Ishikawa (cell line): ENCODE data around the gene CRYAA.

Experiments
- CEBPB ChIP-seq: IDR thresholded peaks from 2 replicates; pipeline ENCODE4 v1.6.1; 2012
- CREB1 ChIP-seq: IDR thresholded peaks from 2 replicates; pipeline ENCODE4 v1.6.1; 2012; ENCODE audit warnings: low read depth
- EGR1 ChIP-seq: IDR thresholded peaks from 2 replicates; pipeline ENCODE4 v1.6.1; 2012
- EP300 ChIP-seq: IDR thresholded peaks from 2 replicates; pipeline ENCODE4 v1.6.1; 2012; ENCODE audit warnings: borderline replicate concordance
- FOXM1 ChIP-seq: IDR thresholded peaks from 2 replicates; pipeline ENCODE4 v1.6.1; 2012; ENCODE audit warnings: low read depth, borderline replicate concordance
- RAD21 ChIP-seq: IDR thresholded peaks from 2 replicates; pipeline ENCODE4 v1.6.1; 2012; ENCODE audit warnings: low read depth
- TAF1 ChIP-seq: IDR thresholded peaks from 2 replicates; pipeline ENCODE4 v1.6.1; 2012; ENCODE audit warnings: low read depth, mild to moderate bottlenecking
- TCF12 ChIP-seq: IDR thresholded peaks from 2 replicates; pipeline ENCODE4 v1.6.1; 2012; ENCODE audit warnings: low read depth
- TEAD4 ChIP-seq: IDR thresholded peaks from 2 replicates; pipeline ENCODE4 v1.6.1; 2012
- YY1 ChIP-seq: IDR thresholded peaks from 2 replicates; pipeline ENCODE4 v1.6.1; 2012; ENCODE audit warnings: low read depth
- TF ChIP-seq, protein P1 (sequence below): IDR thresholded peaks from 2 replicates; pipeline ENCODE4 v1.6.1; 2012
- TF ChIP-seq, protein P2 (sequence below): IDR thresholded peaks from 2 replicates; pipeline ENCODE4 v1.6.1; 2012; ENCODE audit warnings: low read depth, mild to moderate bottlenecking
- TF ChIP-seq, protein P3 (sequence below): IDR thresholded peaks from 2 replicates; pipeline ENCODE4 v1.6.1; 2012

DNA sequence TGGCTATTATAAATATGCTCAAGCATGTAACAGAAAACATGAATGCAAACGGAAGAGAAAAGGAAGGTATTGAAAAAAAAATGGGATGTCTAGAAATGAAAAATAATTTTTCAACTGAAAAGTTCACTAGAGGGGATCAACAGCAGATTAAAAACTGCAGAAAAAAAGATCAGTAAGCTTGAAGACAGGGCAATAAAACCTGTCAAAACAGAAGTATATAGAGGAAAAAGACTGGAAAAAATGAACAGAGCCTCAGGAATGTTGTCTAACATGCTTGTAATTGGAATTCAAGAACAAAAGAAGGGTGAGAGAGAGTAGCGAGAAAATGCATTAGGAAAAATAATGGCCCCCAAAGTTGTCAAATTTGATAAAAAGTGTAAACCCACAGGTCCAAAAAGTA, 29.6 kb downstream of the CRYAA start:
- TF ChIP-seq, protein P1, sequence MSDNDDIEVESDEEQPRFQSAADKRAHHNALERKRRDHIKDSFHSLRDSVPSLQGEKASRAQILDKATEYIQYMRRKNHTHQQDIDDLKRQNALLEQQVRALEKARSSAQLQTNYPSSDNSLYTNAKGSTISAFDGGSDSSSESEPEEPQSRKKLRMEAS = no peak
- no peak for TF ChIP-seq TAF1
- TF ChIP-seq EP300 = no peak
- TF ChIP-seq, protein P2, sequence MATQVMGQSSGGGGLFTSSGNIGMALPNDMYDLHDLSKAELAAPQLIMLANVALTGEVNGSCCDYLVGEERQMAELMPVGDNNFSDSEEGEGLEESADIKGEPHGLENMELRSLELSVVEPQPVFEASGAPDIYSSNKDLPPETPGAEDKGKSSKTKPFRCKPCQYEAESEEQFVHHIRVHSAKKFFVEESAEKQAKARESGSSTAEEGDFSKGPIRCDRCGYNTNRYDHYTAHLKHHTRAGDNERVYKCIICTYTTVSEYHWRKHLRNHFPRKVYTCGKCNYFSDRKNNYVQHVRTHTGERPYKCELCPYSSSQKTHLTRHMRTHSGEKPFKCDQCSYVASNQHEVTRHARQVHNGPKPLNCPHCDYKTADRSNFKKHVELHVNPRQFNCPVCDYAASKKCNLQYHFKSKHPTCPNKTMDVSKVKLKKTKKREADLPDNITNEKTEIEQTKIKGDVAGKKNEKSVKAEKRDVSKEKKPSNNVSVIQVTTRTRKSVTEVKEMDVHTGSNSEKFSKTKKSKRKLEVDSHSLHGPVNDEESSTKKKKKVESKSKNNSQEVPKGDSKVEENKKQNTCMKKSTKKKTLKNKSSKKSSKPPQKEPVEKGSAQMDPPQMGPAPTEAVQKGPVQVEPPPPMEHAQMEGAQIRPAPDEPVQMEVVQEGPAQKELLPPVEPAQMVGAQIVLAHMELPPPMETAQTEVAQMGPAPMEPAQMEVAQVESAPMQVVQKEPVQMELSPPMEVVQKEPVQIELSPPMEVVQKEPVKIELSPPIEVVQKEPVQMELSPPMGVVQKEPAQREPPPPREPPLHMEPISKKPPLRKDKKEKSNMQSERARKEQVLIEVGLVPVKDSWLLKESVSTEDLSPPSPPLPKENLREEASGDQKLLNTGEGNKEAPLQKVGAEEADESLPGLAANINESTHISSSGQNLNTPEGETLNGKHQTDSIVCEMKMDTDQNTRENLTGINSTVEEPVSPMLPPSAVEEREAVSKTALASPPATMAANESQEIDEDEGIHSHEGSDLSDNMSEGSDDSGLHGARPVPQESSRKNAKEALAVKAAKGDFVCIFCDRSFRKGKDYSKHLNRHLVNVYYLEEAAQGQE = no peak
- no peak for TF ChIP-seq CEBPB
- TF ChIP-seq TEAD4 = peak; percentile 64
- no peak for TF ChIP-seq RAD21
- TF ChIP-seq TCF12 = no peak
- TF ChIP-seq YY1 = no peak
- TF ChIP-seq, protein P3, sequence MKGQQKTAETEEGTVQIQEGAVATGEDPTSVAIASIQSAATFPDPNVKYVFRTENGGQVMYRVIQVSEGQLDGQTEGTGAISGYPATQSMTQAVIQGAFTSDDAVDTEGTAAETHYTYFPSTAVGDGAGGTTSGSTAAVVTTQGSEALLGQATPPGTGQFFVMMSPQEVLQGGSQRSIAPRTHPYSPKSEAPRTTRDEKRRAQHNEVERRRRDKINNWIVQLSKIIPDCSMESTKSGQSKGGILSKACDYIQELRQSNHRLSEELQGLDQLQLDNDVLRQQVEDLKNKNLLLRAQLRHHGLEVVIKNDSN = no peak
- no peak for TF ChIP-seq FOXM1
- TF ChIP-seq CREB1 = no peak
- TF ChIP-seq EGR1 = no peak
